Kidney epithelial cell (primary cell): ENCODE data around the gene ALB. TPM values are rescaled to one million over a fixed set of nuclear protein-coding genes. Genes with fewer than 3 reads are reported as not detected.

Source experiments
- DNase-seq: peaks from one replicate; pipeline ENCODE4 v3.0.0-alpha.2; 2010; ENCODE audit warnings: low read depth
- H3K27me3 ChIP-seq: 2 replicates; pipeline ENCODE4 v1.6.0; 2011; ENCODE audit warnings: low read length; ENCODE audit not compliant: control insufficient read depth, insufficient read depth
- H3K36me3 ChIP-seq: 2 replicates; pipeline ENCODE4 v1.5.1; 2011; ENCODE audit warnings: low read length; ENCODE audit not compliant: control insufficient read depth, insufficient read depth
- H3K4me3 ChIP-seq: 2 replicates; pipeline ENCODE4 v1.5.1; 2011; ENCODE audit warnings: low read depth, mild to moderate bottlenecking, control low read depth, low read length
- CTCF ChIP-seq: IDR thresholded peaks from 2 replicates; pipeline ENCODE4 v1.5.1; 2011; ENCODE audit warnings: mild to moderate bottlenecking, moderate library complexity, low read length, control low read depth, inconsistent platforms; ENCODE audit not compliant: insufficient read depth, poor library complexity, severe bottlenecking
- total RNA-seq: library from RNA; depleted of rRNA; stranded (reverse); fragments of >200 nt; gene quantifications from 2 replicates; pipeline ENCODE4 v1.2.3, GENCODE V29; 2015

ALB gene
- total RNA-seq, 1 donor from 2014 or later, result not detected

- no peak overlapping the region for H3K4me3 ChIP-seq
- TF ChIP-seq CTCF, result no peak
Measured at GRCh38 chr4:73470728-73471127, 66.6 kb downstream of the ALB start.

More at GRCh38 chr4:73470728-73471127, 66.6 kb downstream of the ALB start:
- no peak for DNase-seq
- no peaks in the 10 kb centered on the region for H3K27me3 ChIP-seq
- H3K36me3 ChIP-seq, result no peaks in the 10 kb centered on the region

Other genes with a start within 250 kb of the ALB start
- 39.9 and 41.8 TPM in 2 replicates for gene ANKRD17, start 145.5 kb upstream of the ALB start, total RNA-seq
- not detected in 2 replicates for gene AFP, start 31.9 kb downstream of the ALB start, total RNA-seq
- gene AFM, start 77.5 kb downstream of the ALB start, total RNA-seq, result not detected in 2 replicates
- gene RASSF6, start 216.1 kb downstream of the ALB start, total RNA-seq, result 4.4 and 7.0 TPM in 2 replicates